H9 (cell line): ENCODE measurements around the gene CSNK2B. TPM values are rescaled to one million over a fixed set of nuclear protein-coding genes. Genes with fewer than 3 reads are reported as not detected.

Experiments used
- DNase-seq: peaks from one replicate; pipeline ENCODE4 v3.0.0-alpha.2; 2017
- H2AFZ ChIP-seq: one replicate; pipeline ENCODE4 v1.6.1; 2013; ENCODE audit warnings: mild to moderate bottlenecking, low read length, control low read depth, moderate library complexity
- H2AK5ac ChIP-seq: 2 replicates; pipeline ENCODE4 v1.6.1; 2013; ENCODE audit warnings: low read length, control low read depth, mixed read lengths; ENCODE audit not compliant: insufficient read length
- H2BK120ac ChIP-seq: one replicate; pipeline ENCODE4 v1.6.1; 2013; ENCODE audit warnings: low read depth, mild to moderate bottlenecking, low read length, control low read depth, inconsistent platforms; ENCODE audit not compliant: poor library complexity, severe bottlenecking
- H2BK12ac ChIP-seq: 2 replicates; pipeline ENCODE4 v1.6.1; 2013; ENCODE audit warnings: low read length, control low read depth, mixed read lengths, low read depth; ENCODE audit not compliant: insufficient read length
- H2BK15ac ChIP-seq: 2 replicates; pipeline ENCODE4 v1.6.1; 2013; ENCODE audit warnings: low read depth, low read length, control low read depth
- H2BK20ac ChIP-seq: one replicate; pipeline ENCODE4 v1.6.1; 2013; ENCODE audit warnings: low read depth, mild to moderate bottlenecking, low read length, control low read depth, inconsistent platforms; ENCODE audit not compliant: poor library complexity, severe bottlenecking
- H2BK5ac ChIP-seq: 2 replicates; pipeline ENCODE4 v1.6.1; 2013; ENCODE audit warnings: low read length, control low read depth, mixed read lengths; ENCODE audit not compliant: insufficient read length
- H3K14ac ChIP-seq: 2 replicates; pipeline ENCODE4 v1.6.1; 2013; ENCODE audit warnings: low read length, control low read depth; ENCODE audit not compliant: insufficient read depth
- H3K18ac ChIP-seq: 2 replicates; pipeline ENCODE4 v1.6.1; 2013; ENCODE audit warnings: low read depth, mild to moderate bottlenecking, mixed read lengths, low read length, control low read depth; ENCODE audit not compliant: insufficient read length
- H3K23ac ChIP-seq: 2 replicates; pipeline ENCODE4 v1.6.1; 2013; ENCODE audit warnings: low read length, control low read depth, mixed read lengths, low read depth; ENCODE audit not compliant: insufficient read length
- H3K23me2 ChIP-seq: 2 replicates; pipeline ENCODE4 v1.6.1; 2013; ENCODE audit warnings: low read depth, mild to moderate bottlenecking, mixed read lengths, low read length, control low read depth; ENCODE audit not compliant: insufficient read length, poor library complexity, severe bottlenecking
- H3K27ac ChIP-seq: 2 replicates; pipeline ENCODE4 v1.5.1; 2013; ENCODE audit warnings: low read length, control low read depth, mixed read lengths, low read depth; ENCODE audit not compliant: insufficient read length
- H3K27me3 ChIP-seq: 2 replicates; pipeline ENCODE4 v1.6.1; 2013; ENCODE audit warnings: low read length, control low read depth, inconsistent platforms; ENCODE audit not compliant: insufficient read depth
- H3K4ac ChIP-seq: 2 replicates; pipeline ENCODE4 v1.6.1; 2013; ENCODE audit warnings: low read depth, mild to moderate bottlenecking, control low read depth, inconsistent platforms, low read length, moderate library complexity
- H3K4me1 ChIP-seq: 2 replicates; pipeline ENCODE4 v1.6.1; 2013; ENCODE audit warnings: low read length, control low read depth, inconsistent platforms; ENCODE audit not compliant: insufficient read depth
- H3K4me2 ChIP-seq: 2 replicates; pipeline ENCODE4 v1.6.1; 2013; ENCODE audit warnings: low read length, control low read depth, mixed read lengths; ENCODE audit not compliant: insufficient read length, insufficient read depth
- H3K56ac ChIP-seq: 2 replicates; pipeline ENCODE4 v1.6.1; 2013; ENCODE audit warnings: low read depth, mild to moderate bottlenecking, mixed read lengths, low read length, control low read depth; ENCODE audit not compliant: insufficient read length
- H3K79me1 ChIP-seq: 2 replicates; pipeline ENCODE4 v1.6.1; 2013; ENCODE audit warnings: low read depth, mild to moderate bottlenecking, moderate library complexity, low read length, control low read depth, inconsistent platforms; ENCODE audit not compliant: insufficient read depth, poor library complexity, severe bottlenecking
- H3K79me2 ChIP-seq: 2 replicates; pipeline ENCODE4 v1.6.1; 2013; ENCODE audit warnings: low read length, control low read depth, inconsistent platforms; ENCODE audit not compliant: insufficient read depth
- H3K9ac ChIP-seq: 2 replicates; pipeline ENCODE4 v1.6.1; 2013; ENCODE audit warnings: low read length, control low read depth, mixed read lengths; ENCODE audit not compliant: insufficient read length; ENCODE audit errors: extremely low read depth
- H3K9me3 ChIP-seq: one replicate; pipeline ENCODE4 v1.6.1; 2013; ENCODE audit warnings: low read depth, low read length, inconsistent platforms; ENCODE audit not compliant: control insufficient read depth
- H3T11ph ChIP-seq: one replicate; pipeline ENCODE4 v1.6.1; 2013; ENCODE audit warnings: mild to moderate bottlenecking, low read length, control low read depth, inconsistent platforms
- H4K20me1 ChIP-seq: one replicate; pipeline ENCODE4 v1.6.1; 2013; ENCODE audit not compliant: control insufficient read depth, insufficient read length, insufficient read depth
- H4K5ac ChIP-seq: 2 replicates; pipeline ENCODE4 v1.6.1; 2013; ENCODE audit warnings: low read depth, mild to moderate bottlenecking, mixed read lengths, low read length, control low read depth; ENCODE audit not compliant: insufficient read length
- H4K8ac ChIP-seq: replicated peaks from 2 replicates; pipeline ENCODE4 v1.6.1; 2013; ENCODE audit warnings: low read length, control low read depth, mixed read lengths, low read depth; ENCODE audit not compliant: insufficient read length
- H4K91ac ChIP-seq: 2 replicates; pipeline ENCODE4 v1.6.1; 2013; ENCODE audit warnings: low read depth, mild to moderate bottlenecking, moderate library complexity, mixed read lengths, low read length, control low read depth; ENCODE audit not compliant: insufficient read length
- H3K27ac Mint-ChIP-seq, 3 experiments: 2 replicates in 2 of 3; 3 replicates in 1 of 3; pipeline ENCODE4 v1.8.0; 2020 to 2021; ENCODE audit warnings: mixed read lengths in 3 of 3, mild to moderate bottlenecking in 1 of 3, moderate library complexity in 1 of 3
- H3K27me3 Mint-ChIP-seq: 2 replicates; pipeline ENCODE4 v1.8.0; 2021; ENCODE audit warnings: low read depth, mild to moderate bottlenecking, moderate library complexity, mixed read lengths
- H3K36me3 Mint-ChIP-seq, 3 experiments: 2 replicates in 2 of 3; 3 replicates in 1 of 3; pipeline ENCODE4 v1.8.0; 2020 to 2021; ENCODE audit warnings: low read depth in 3 of 3, mixed read lengths in 3 of 3; ENCODE audit not compliant: insufficient read depth in 1 of 3
- H3K4me1 Mint-ChIP-seq, 2 experiments: 2 replicates each; pipeline ENCODE4 v1.8.0; 2020; ENCODE audit warnings: mixed read lengths in 2 of 2
- H3K4me3 Mint-ChIP-seq, 2 experiments: 2 replicates in 1 of 2; 3 replicates in 1 of 2; pipeline ENCODE4 v1.8.0; 2020 to 2021; ENCODE audit warnings: mild to moderate bottlenecking in 2 of 2, mixed read lengths in 2 of 2, moderate library complexity in 1 of 2
- H3K9me3 Mint-ChIP-seq, 2 experiments: 2 replicates in 1 of 2; 3 replicates in 1 of 2; pipeline ENCODE4 v1.8.0; 2020; ENCODE audit warnings: mild to moderate bottlenecking in 2 of 2, mixed read lengths in 2 of 2, moderate library complexity in 1 of 2
- CTCF ChIP-seq: fragments of 200-600 bp; sonication (generic); conservative IDR thresholded peaks from 3 replicates; pipeline ENCODE4 v1.8.0; 2021; ENCODE audit warnings: antibody characterized with exemption, mild to moderate bottlenecking
- WGBS: extraction: QIAGEN DNeasy Blood & Tissue Kit; methylation state at CpG from one replicate; pipeline ENCODE4 v1.1.7; 2013; ENCODE audit warnings: missing lambda C conversion rate, low lambda C conversion rate, mixed read lengths; ENCODE audit not compliant: insufficient read length; ENCODE audit errors: extremely low coverage; 5-methylcytosine and 5-hydroxymethylcytosine counted together
- total RNA-seq: library from RNA; stranded (reverse); gene quantifications from 2 replicates; pipeline ENCODE4 v1.2.1, GENCODE V29; 2021

The CSNK2B gene
- total RNA-seq, 1 experiment from 2014 or later, result 187 TPM

GRCh38 chr6:31707701-31708100, 41.8 kb downstream of the CSNK2B start:
- Mint-ChIP-seq H3K27me3 (peaks cover 9% of the 10 kb centered on the region), H3K4me1 (peaks cover 14 to 19% of the 10 kb centered on the region in 2 experiments), H3K4me3 (no peak overlapping the region), H3K9me3 (no peaks in the 10 kb centered on the region; a peak in 1 of 5 replicates), H3K27ac (peak overlapping the region in 1 of 3 experiments; percentile 54; a peak in 1 of 7 replicates), H3K36me3 (no peaks in the 10 kb centered on the region)
- Histone ChIP-seq H3K23ac (no peak overlapping the region), H2BK5ac (no peak overlapping the region), H4K20me1 (no peaks in the 10 kb centered on the region), H2BK20ac (no peak overlapping the region), H3K79me2 (no peaks in the 10 kb centered on the region), H3K14ac (no peak overlapping the region), H3K9ac (no peak overlapping the region), H2AK5ac (no peak overlapping the region), H3K79me1 (no peaks in the 10 kb centered on the region), H3K4ac (no peak overlapping the region), H4K5ac (no peak overlapping the region), H3K56ac (no peak overlapping the region), H4K8ac (no peak overlapping the region), H3K4me1 (no peaks in the 10 kb centered on the region; the same call in 1 of the 2 replicates), H3K27ac (no peak overlapping the region), H3K18ac (no peak overlapping the region), H3T11ph (no peak overlapping the region), H2BK12ac (no peak overlapping the region), H3K23me2 (peaks cover 1% of the 10 kb centered on the region), H2BK120ac (no peak overlapping the region), H3K4me2 (no peak overlapping the region), H4K91ac (no peak overlapping the region), H3K9me3 (no peaks in the 10 kb centered on the region), H2AFZ (no peak overlapping the region), H2BK15ac (no peak overlapping the region), H3K27me3 (no peaks in the 10 kb centered on the region)
- DNase-seq, result no peak
- WGBS, result no CpG with 5 or more reads among the region's 10 CpGs
- TF ChIP-seq CTCF, result no peak
